HepG2 (cell line): Measurements from ENCODE around the gene MEX3D. TPM values are rescaled to one million over a fixed set of nuclear protein-coding genes. Genes with fewer than 3 reads are reported as not detected.

ENCODE experiments used
- BHLHE40 ChIP-seq: IDR thresholded peaks from 2 replicates; pipeline ENCODE4 v1.6.1; 2011; ENCODE audit warnings: low read length, improper control_type of control experiment
- CHD2 ChIP-seq: IDR thresholded peaks from 2 replicates; pipeline ENCODE4 v1.6.1; 2011; ENCODE audit warnings: low read depth, low read length, improper control_type of control experiment
- DPF2 ChIP-seq: sonication (generic); formaldehyde crosslinking; IDR thresholded peaks from 2 replicates; pipeline ENCODE4 v1.4.0; 2020; ENCODE audit warnings: mild to moderate bottlenecking, low read depth, missing genetic modification reagents, borderline replicate concordance
- ESRRA ChIP-seq: sonication (generic); formaldehyde crosslinking; IDR thresholded peaks from 2 replicates; pipeline ENCODE4 v1.5.1; 2020; ENCODE audit warnings: mild to moderate bottlenecking, low read depth, missing genetic modification reagents
- ETV5 ChIP-seq: IDR thresholded peaks from 2 replicates; pipeline ENCODE4 v1.6.1; 2018; ENCODE audit warnings: missing biosample characterization, missing genetic modification reagents, inconsistent platforms, borderline replicate concordance
- FOSL1 ChIP-seq: sonication (generic); formaldehyde crosslinking; IDR thresholded peaks from 2 replicates; pipeline ENCODE4 v1.9.0; 2021; ENCODE audit warnings: missing genetic modification reagents, borderline replicate concordance
- GPBP1L1 ChIP-seq: sonication (generic); formaldehyde crosslinking; IDR thresholded peaks from 2 replicates; pipeline ENCODE4 v1.5.0; 2020; ENCODE audit warnings: mild to moderate bottlenecking, missing genetic modification reagents
- HDAC2 ChIP-seq: sonication (generic); formaldehyde crosslinking; IDR thresholded peaks from 2 replicates; pipeline ENCODE4 v1.4.0; 2020; ENCODE audit warnings: missing genetic modification reagents
- HHEX ChIP-seq: IDR thresholded peaks from 2 replicates; pipeline ENCODE4 v1.6.1; 2016; ENCODE audit warnings: control low read depth
- HNF4A ChIP-seq: sonication (generic); formaldehyde crosslinking; IDR thresholded peaks from 2 replicates; pipeline ENCODE4 v1.4.0; 2020; ENCODE audit warnings: missing genetic modification reagents
- IRF2 ChIP-seq: IDR thresholded peaks from 2 replicates; pipeline ENCODE4 v1.6.1; 2018; ENCODE audit warnings: missing genetic modification reagents, missing compliant biosample characterization
- MED8 ChIP-seq: sonication (generic); formaldehyde crosslinking; IDR thresholded peaks from 2 replicates; pipeline ENCODE4 v1.8.1; 2023; ENCODE audit warnings: mild to moderate bottlenecking, missing genetic modification reagents; ENCODE audit not compliant: insufficient replicate concordance
- NAIF1 ChIP-seq: sonication (generic); formaldehyde crosslinking; IDR thresholded peaks from 2 replicates; pipeline ENCODE4 v1.5.0; 2020; ENCODE audit warnings: mild to moderate bottlenecking, missing genetic modification reagents, borderline replicate concordance
- PHF21A ChIP-seq: sonication (generic); formaldehyde crosslinking; IDR thresholded peaks from 2 replicates; pipeline ENCODE4 v1.5.0; 2020; ENCODE audit warnings: mild to moderate bottlenecking, missing genetic modification reagents
- POLR2AphosphoS5 ChIP-seq: IDR thresholded peaks from 2 replicates; pipeline ENCODE4 v1.6.1; 2012; ENCODE audit warnings: low read depth, low read length
- PTBP1 ChIP-seq: fragments of 200-400 bp; formaldehyde crosslinking; IDR thresholded peaks from 2 replicates; pipeline ENCODE4 v1.6.1; 2018; ENCODE audit warnings: low read length, low read depth; ENCODE audit not compliant: poor library complexity, severe bottlenecking
- SYNCRIP ChIP-seq: fragments of 200-400 bp; formaldehyde crosslinking; IDR thresholded peaks from 2 replicates; pipeline ENCODE4 v1.6.1; 2018; ENCODE audit warnings: mild to moderate bottlenecking, low read depth, low read length; ENCODE audit not compliant: insufficient read depth
- ZNF101 ChIP-seq: sonication (generic); formaldehyde crosslinking; IDR thresholded peaks from 2 replicates; pipeline ENCODE4 v1.4.0; 2020; ENCODE audit warnings: mild to moderate bottlenecking, low read depth, missing genetic modification reagents, borderline replicate concordance
- ZNF260 ChIP-seq: sonication (generic); formaldehyde crosslinking; IDR thresholded peaks from 2 replicates; pipeline ENCODE4 v1.4.0; 2020; ENCODE audit warnings: missing genetic modification reagents, low read depth, mild to moderate bottlenecking, borderline replicate concordance
- ZNF33B ChIP-seq: sonication (generic); formaldehyde crosslinking; IDR thresholded peaks from 2 replicates; pipeline ENCODE4 v1.5.1; 2020; ENCODE audit warnings: mild to moderate bottlenecking, missing genetic modification reagents
- ZNF652 ChIP-seq: IDR thresholded peaks from 2 replicates; pipeline ENCODE4 v1.6.1; 2016; ENCODE audit warnings: low read depth, borderline replicate concordance
- ZSCAN20 ChIP-seq: sonication (generic); formaldehyde crosslinking; IDR thresholded peaks from 2 replicates; pipeline ENCODE4 v1.4.0; 2020; ENCODE audit warnings: missing genetic modification reagents, mild to moderate bottlenecking, borderline replicate concordance
- polyA plus RNA-seq, 8 experiments: library from polyadenylated mRNA; depleted of rRNA in 3 of 8; stranded (reverse) in 7 of 8; unstranded in 1 of 8; fragments of >200 nt; fragmentation: Illumina TruSeq in 4 of 8; extraction: Trizol in 4 of 8; gene quantifications; 2 replicates each; pipeline versions ENCODE4 v1.2.1 to v1.2.3, GENCODE V29; 2011 to 2016; ENCODE audit warnings: low read depth in 4 of 8, missing spikeins in 1 of 8, mixed read lengths in 1 of 8; ENCODE audit not compliant: insufficient read depth in 1 of 8
- total RNA-seq, 5 experiments: library from RNA; depleted of rRNA; stranded (reverse); fragments of >200 nt; fragmentation: Illumina TruSeq; extraction: Trizol; gene quantifications; 2 replicates each; pipeline ENCODE4 v1.2.3, GENCODE V29; 2016; ENCODE audit warnings: low read depth in 1 of 5
- TF ChIP-seq, protein P1 (sequence below): sonication (generic); formaldehyde crosslinking; IDR thresholded peaks from 2 replicates; pipeline ENCODE4 v1.4.0; 2020; ENCODE audit warnings: missing genetic modification reagents, borderline replicate concordance
- TF ChIP-seq, protein P2 (sequence below): sonication (generic); formaldehyde crosslinking; IDR thresholded peaks from 2 replicates; pipeline ENCODE4 v1.8.1; 2022; ENCODE audit warnings: mild to moderate bottlenecking, missing genetic modification reagents
- TF ChIP-seq, protein P3 (sequence below): sonication (generic); formaldehyde crosslinking; IDR thresholded peaks from 2 replicates; pipeline ENCODE4 v1.4.0; 2020; ENCODE audit warnings: missing genetic modification reagents

MEX3D gene
- total and polyA plus RNA-seq, 2 of the 13 experiments (the other 11 are each of a cell fraction or from before 2014, with no cell fraction given) = 3.6 to 17.1 TPM

- TF ChIP-seq SYNCRIP (no peak), ETV5 (CRISPR knock-in tag) (peak; percentile 45; the same call in 1 of the 2 replicates), ESRRA (CRISPR knock-in tag) (peak; percentile 80), FOSL1 (no peak), PTBP1 (no peak), CHD2 (no peak), DPF2 (CRISPR knock-in tag) (0 out of 2 replicates have a peak, but pooled peaks have one; percentile 32), ZSCAN20 (no peak), HDAC2 (0 out of 2 replicates have a peak, but pooled peaks have one; percentile 30), BHLHE40 (no peak), PHF21A (CRISPR knock-in tag) (peak; percentile 92), HNF4A (CRISPR knock-in tag) (peak; percentile 86), ZNF260 (CRISPR knock-in tag) (no peak), ZNF101 (no peak), GPBP1L1 (no peak), ZNF652 (CRISPR knock-in tag) (peak; percentile 30; the same call in 1 of the 2 replicates), IRF2 (CRISPR knock-in tag) (no peak), ZNF33B (CRISPR knock-in tag) (no peak), POLR2AphosphoS5 (peak; percentile 42), HHEX (CRISPR knock-in tag) (no peak), MED8 (CRISPR knock-in tag) (no peak), NAIF1 (no peak)
- TF ChIP-seq, protein P1, sequence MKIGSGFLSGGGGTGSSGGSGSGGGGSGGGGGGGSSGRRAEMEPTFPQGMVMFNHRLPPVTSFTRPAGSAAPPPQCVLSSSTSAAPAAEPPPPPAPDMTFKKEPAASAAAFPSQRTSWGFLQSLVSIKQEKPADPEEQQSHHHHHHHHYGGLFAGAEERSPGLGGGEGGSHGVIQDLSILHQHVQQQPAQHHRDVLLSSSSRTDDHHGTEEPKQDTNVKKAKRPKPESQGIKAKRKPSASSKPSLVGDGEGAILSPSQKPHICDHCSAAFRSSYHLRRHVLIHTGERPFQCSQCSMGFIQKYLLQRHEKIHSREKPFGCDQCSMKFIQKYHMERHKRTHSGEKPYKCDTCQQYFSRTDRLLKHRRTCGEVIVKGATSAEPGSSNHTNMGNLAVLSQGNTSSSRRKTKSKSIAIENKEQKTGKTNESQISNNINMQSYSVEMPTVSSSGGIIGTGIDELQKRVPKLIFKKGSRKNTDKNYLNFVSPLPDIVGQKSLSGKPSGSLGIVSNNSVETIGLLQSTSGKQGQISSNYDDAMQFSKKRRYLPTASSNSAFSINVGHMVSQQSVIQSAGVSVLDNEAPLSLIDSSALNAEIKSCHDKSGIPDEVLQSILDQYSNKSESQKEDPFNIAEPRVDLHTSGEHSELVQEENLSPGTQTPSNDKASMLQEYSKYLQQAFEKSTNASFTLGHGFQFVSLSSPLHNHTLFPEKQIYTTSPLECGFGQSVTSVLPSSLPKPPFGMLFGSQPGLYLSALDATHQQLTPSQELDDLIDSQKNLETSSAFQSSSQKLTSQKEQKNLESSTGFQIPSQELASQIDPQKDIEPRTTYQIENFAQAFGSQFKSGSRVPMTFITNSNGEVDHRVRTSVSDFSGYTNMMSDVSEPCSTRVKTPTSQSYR = peak; percentile 75
- TF ChIP-seq, protein P2, sequence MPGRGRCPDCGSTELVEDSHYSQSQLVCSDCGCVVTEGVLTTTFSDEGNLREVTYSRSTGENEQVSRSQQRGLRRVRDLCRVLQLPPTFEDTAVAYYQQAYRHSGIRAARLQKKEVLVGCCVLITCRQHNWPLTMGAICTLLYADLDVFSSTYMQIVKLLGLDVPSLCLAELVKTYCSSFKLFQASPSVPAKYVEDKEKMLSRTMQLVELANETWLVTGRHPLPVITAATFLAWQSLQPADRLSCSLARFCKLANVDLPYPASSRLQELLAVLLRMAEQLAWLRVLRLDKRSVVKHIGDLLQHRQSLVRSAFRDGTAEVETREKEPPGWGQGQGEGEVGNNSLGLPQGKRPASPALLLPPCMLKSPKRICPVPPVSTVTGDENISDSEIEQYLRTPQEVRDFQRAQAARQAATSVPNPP (CRISPR knock-in tag) = no peak
- TF ChIP-seq, protein P3, sequence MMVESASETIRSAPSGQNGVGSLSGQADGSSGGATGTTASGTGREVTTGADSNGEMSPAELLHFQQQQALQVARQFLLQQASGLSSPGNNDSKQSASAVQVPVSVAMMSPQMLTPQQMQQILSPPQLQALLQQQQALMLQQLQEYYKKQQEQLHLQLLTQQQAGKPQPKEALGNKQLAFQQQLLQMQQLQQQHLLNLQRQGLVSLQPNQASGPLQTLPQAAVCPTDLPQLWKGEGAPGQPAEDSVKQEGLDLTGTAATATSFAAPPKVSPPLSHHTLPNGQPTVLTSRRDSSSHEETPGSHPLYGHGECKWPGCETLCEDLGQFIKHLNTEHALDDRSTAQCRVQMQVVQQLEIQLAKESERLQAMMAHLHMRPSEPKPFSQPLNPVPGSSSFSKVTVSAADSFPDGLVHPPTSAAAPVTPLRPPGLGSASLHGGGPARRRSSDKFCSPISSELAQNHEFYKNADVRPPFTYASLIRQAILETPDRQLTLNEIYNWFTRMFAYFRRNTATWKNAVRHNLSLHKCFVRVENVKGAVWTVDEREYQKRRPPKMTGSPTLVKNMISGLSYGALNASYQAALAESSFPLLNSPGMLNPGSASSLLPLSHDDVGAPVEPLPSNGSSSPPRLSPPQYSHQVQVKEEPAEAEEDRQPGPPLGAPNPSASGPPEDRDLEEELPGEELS (CRISPR knock-in tag) = no peak
Observed at GRCh38 chr19:1587872-1588271, 19.7 kb upstream of the MEX3D start (continued).
